ENCODE data around the gene CACNA1G.

Gene CACNA1G

GRCh38 chr17:50615828-50616227, 55.3 kb downstream of the CACNA1G start:
- H3K36me3 ChIP-seq (replicated peaks), result no peaks in the 10 kb centered on the region
- no peaks in the 10 kb centered on the region for H3K27me3 ChIP-seq (ENCODE audit: low read depth)
- H3K4me1 ChIP-seq, result no peaks in the 10 kb centered on the region
- in situ Hi-C loops (cut with MboI; ENCODE audit: low sequenced_read_pairs), result no loop called here
- no peak overlapping the region for H3K4me3 ChIP-seq
- no peaks in the 10 kb centered on the region for H3K9me3 ChIP-seq
- no peak for DNase-seq (ENCODE audit: low spot score in 2 of 2)

GRCh38 chr17:50618300-50618699, 57.8 kb downstream of the CACNA1G start:
- in situ Hi-C loops (cut with MboI; ENCODE audit: low sequenced_read_pairs), result no loop called here
- DNase-seq (ENCODE audit: low spot score in 2 of 2), result no peak
- H3K27me3 ChIP-seq (ENCODE audit: low read depth), result no peaks in the 10 kb centered on the region
- no peaks in the 10 kb centered on the region for H3K36me3 ChIP-seq (replicated peaks)
- H3K4me3 ChIP-seq, result no peak overlapping the region
- no peaks in the 10 kb centered on the region for H3K9me3 ChIP-seq
- H3K4me1 ChIP-seq, result no peaks in the 10 kb centered on the region

- Histone ChIP-seq H3K36me3 (replicated peaks) (no peaks in the 10 kb centered on the region), H3K27me3 (ENCODE audit: low read depth) (no peaks in the 10 kb centered on the region), H3K4me1 (no peaks in the 10 kb centered on the region), H3K4me3 (no peak overlapping the region), H3K9me3 (no peaks in the 10 kb centered on the region)
- no peak for DNase-seq (ENCODE audit: low spot score in 2 of 2)
- in situ Hi-C loops (cut with MboI; ENCODE audit: low sequenced_read_pairs), result no loop called here
These were observed 58.4 kb downstream of the CACNA1G start for GRCh38 chr17:50618941-50619340.

GRCh38 chr17:50619489-50619888, 59.0 kb downstream of the CACNA1G start:
- H3K36me3 ChIP-seq (replicated peaks), result no peaks in the 10 kb centered on the region
- no peaks in the 10 kb centered on the region for H3K4me1 ChIP-seq
- in situ Hi-C loops (cut with MboI; ENCODE audit: low sequenced_read_pairs), result no loop called here
- DNase-seq (ENCODE audit: low spot score in 2 of 2), result no peak
- H3K9me3 ChIP-seq, result no peaks in the 10 kb centered on the region
- H3K27me3 ChIP-seq (ENCODE audit: low read depth), result no peaks in the 10 kb centered on the region
- no peak overlapping the region for H3K4me3 ChIP-seq

- Histone ChIP-seq H3K4me3 (no peak overlapping the region), H3K36me3 (replicated peaks) (no peaks in the 10 kb centered on the region), H3K4me1 (no peaks in the 10 kb centered on the region), H3K27me3 (ENCODE audit: low read depth) (no peaks in the 10 kb centered on the region), H3K9me3 (no peaks in the 10 kb centered on the region)
- no peak for DNase-seq (ENCODE audit: low spot score in 2 of 2)
- in situ Hi-C loops (cut with MboI; ENCODE audit: low sequenced_read_pairs), result loop anchor here (10.0 kb wide), 1 partner anchor 135 kb away; no protein-coding TSS in a partner anchor
These were observed 59.7 kb downstream of the CACNA1G start for GRCh38 chr17:50620237-50620636.

- no peaks in the 10 kb centered on the region for H3K9me3 ChIP-seq
- no peaks in the 10 kb centered on the region for H3K36me3 ChIP-seq (replicated peaks)
- DNase-seq (ENCODE audit: low spot score in 2 of 2), result peak in 1 of 2 experiments; percentile 48
- no peaks in the 10 kb centered on the region for H3K4me1 ChIP-seq
- no peak overlapping the region for H3K4me3 ChIP-seq
- H3K27me3 ChIP-seq (ENCODE audit: low read depth), result no peaks in the 10 kb centered on the region
- in situ Hi-C loops (cut with MboI; ENCODE audit: low sequenced_read_pairs), result loop anchor here (10.0 kb wide), 1 partner anchor 136 kb away; no protein-coding TSS in a partner anchor
These were observed 60.3 kb downstream of the CACNA1G start for GRCh38 chr17:50620858-50621257.

GRCh38 chr17:50621574-50622031, 61.1 kb downstream of the CACNA1G start:
- Histone ChIP-seq H3K4me3 (no peak overlapping the region), H3K27me3 (ENCODE audit: low read depth) (no peaks in the 10 kb centered on the region), H3K4me1 (no peaks in the 10 kb centered on the region), H3K9me3 (no peaks in the 10 kb centered on the region), H3K36me3 (replicated peaks) (no peaks in the 10 kb centered on the region)
- DNase-seq (ENCODE audit: low spot score in 2 of 2), result no peak
- in situ Hi-C loops (cut with MboI; ENCODE audit: low sequenced_read_pairs), result loop anchor here (10.0 kb wide), 1 partner anchor 137 kb away; no protein-coding TSS in a partner anchor

GRCh38 chr17:50624321-50624934, 63.9 kb downstream of the CACNA1G start:
- in situ Hi-C loops (cut with MboI; ENCODE audit: low sequenced_read_pairs), result loop anchor here (10.0 kb wide), 1 partner anchor 140 kb away; no protein-coding TSS in a partner anchor
- H3K4me3 ChIP-seq, result no peak overlapping the region
- H3K9me3 ChIP-seq, result no peaks in the 10 kb centered on the region

GRCh38 chr17:50625032-50625871, 64.7 kb downstream of the CACNA1G start:
- Histone ChIP-seq H3K9me3 (no peaks in the 10 kb centered on the region), H3K4me1 (no peaks in the 10 kb centered on the region), H3K4me3 (no peak overlapping the region), H3K27me3 (ENCODE audit: low read depth) (no peaks in the 10 kb centered on the region), H3K36me3 (replicated peaks) (no peaks in the 10 kb centered on the region)
- in situ Hi-C loops (cut with MboI; ENCODE audit: low sequenced_read_pairs), result loop anchor here (5.0 to 10.0 kb wide), 2 partner anchors 78 to 140 kb away; partner anchors contain the start of gene SPATA20
- no peak for DNase-seq (ENCODE audit: low spot score in 2 of 2)

More at GRCh38 chr17:50624321-50624934, 63.9 kb downstream of the CACNA1G start:
- DNase-seq (ENCODE audit: low spot score in 2 of 2), result no peak
- no peaks in the 10 kb centered on the region for H3K4me1 ChIP-seq
- H3K36me3 ChIP-seq (replicated peaks), result no peaks in the 10 kb centered on the region
- no peaks in the 10 kb centered on the region for H3K27me3 ChIP-seq (ENCODE audit: low read depth)

- DNase-seq (ENCODE audit: low spot score in 2 of 2), result peak; percentile 76 to 89
- no peak overlapping the region for H3K4me3 ChIP-seq
- in situ Hi-C loops (cut with MboI; ENCODE audit: low sequenced_read_pairs), result loop anchor here (5.0 to 10.0 kb wide), 2 partner anchors 79 to 141 kb away; partner anchors contain the start of gene SPATA20
- H3K9me3 ChIP-seq, result no peaks in the 10 kb centered on the region
- no peaks in the 10 kb centered on the region for H3K36me3 ChIP-seq (replicated peaks)
- H3K27me3 ChIP-seq (ENCODE audit: low read depth), result peaks cover 4% of the 10 kb centered on the region
- H3K4me1 ChIP-seq, result no peaks in the 10 kb centered on the region
These were observed 65.6 kb downstream of the CACNA1G start for GRCh38 chr17:50626037-50626574.

GRCh38 chr17:50627036-50627781, 66.7 kb downstream of the CACNA1G start:
- Histone ChIP-seq H3K36me3 (replicated peaks) (no peaks in the 10 kb centered on the region), H3K9me3 (no peaks in the 10 kb centered on the region), H3K27me3 (ENCODE audit: low read depth) (peaks cover 13% of the 10 kb centered on the region), H3K4me3 (no peak overlapping the region), H3K4me1 (no peaks in the 10 kb centered on the region)
- DNase-seq (ENCODE audit: low spot score in 2 of 2), result no peak
- in situ Hi-C loops (cut with MboI; ENCODE audit: low sequenced_read_pairs), result loop anchor here (5.0 to 10.0 kb wide), 2 partner anchors 80 to 142 kb away; partner anchors contain the start of gene SPATA20

- Histone ChIP-seq H3K27me3 (ENCODE audit: low read depth) (peaks cover 13% of the 10 kb centered on the region), H3K4me1 (no peaks in the 10 kb centered on the region), H3K9me3 (no peaks in the 10 kb centered on the region), H3K36me3 (replicated peaks) (no peaks in the 10 kb centered on the region), H3K4me3 (no peak overlapping the region)
- in situ Hi-C loops (cut with MboI; ENCODE audit: low sequenced_read_pairs), result loop anchor here (5.0 to 10.0 kb wide), 2 partner anchors 81 to 143 kb away; partner anchors contain the start of gene SPATA20
- no peak for DNase-seq (ENCODE audit: low spot score in 2 of 2)
These were observed 67.5 kb downstream of the CACNA1G start for GRCh38 chr17:50627782-50628601.

Measured in HAP-1 (cell line).